ENCODE measurements around the gene NDUFC1. TPM values are rescaled to one million over a fixed set of nuclear protein-coding genes. Genes with fewer than 3 reads are reported as not detected.

Gene NDUFC1
- total and polyA plus RNA-seq, 9 of the 15 experiments (the other 6 are each of a cell fraction or from before 2014, with no cell fraction given): 58.9 to 378 (median 120) TPM

GRCh38 chr4:139301113-139301820 is 1.0 kb downstream of the NDUFC1 start, which contains the start of gene NAA15 (continued):
- TF ChIP-seq CREB3L1 (IDR thresholded peaks at IDR 0.05; ENCODE audit: borderline replicate concordance, low read depth) (peak; percentile 48; the same call in 1 of the 2 replicates), ZNF586 (CRISPR knock-in tag; conservative IDR thresholded peaks at IDR 0.05) (no peak), ZHX1 (conservative IDR thresholded peaks at IDR 0.05; ENCODE audit: low read length) (0 out of 2 replicates have a peak, but pooled peaks have one; percentile 30), MEIS2 (IDR thresholded peaks at IDR 0.05; ENCODE audit: partially characterized antibody) (peak; percentile 69), SMARCA4 (IDR thresholded peaks at IDR 0.05) (no peak), NR2C2 (CRISPR knock-in tag; IDR thresholded peaks at IDR 0.05) (peak; percentile 97), NR2C2 (tag; IDR thresholded peaks at IDR 0.05) (peak; percentile 99), SAFB (IDR thresholded peaks at IDR 0.05; ENCODE audit: borderline replicate concordance, low read depth, low read length) (peak; percentile 14; the same call in 1 of the 2 replicates), SIRT6 (IDR thresholded peaks at IDR 0.05; ENCODE audit: low read depth, low read length) (no peak), CHD1 (IDR thresholded peaks at IDR 0.05; ENCODE audit: low read length) (no peak), LCOR (CRISPR knock-in tag; IDR thresholded peaks at IDR 0.05) (peak; percentile 66), RAD51 (IDR thresholded peaks at IDR 0.05; ENCODE audit: borderline replicate concordance, low read depth) (peak; percentile 55; the same call in 1 of the 2 replicates), HMG20B (CRISPR knock-in tag; IDR thresholded peaks at IDR 0.05) (no peak)
- TF ChIP-seq, protein P1, sequence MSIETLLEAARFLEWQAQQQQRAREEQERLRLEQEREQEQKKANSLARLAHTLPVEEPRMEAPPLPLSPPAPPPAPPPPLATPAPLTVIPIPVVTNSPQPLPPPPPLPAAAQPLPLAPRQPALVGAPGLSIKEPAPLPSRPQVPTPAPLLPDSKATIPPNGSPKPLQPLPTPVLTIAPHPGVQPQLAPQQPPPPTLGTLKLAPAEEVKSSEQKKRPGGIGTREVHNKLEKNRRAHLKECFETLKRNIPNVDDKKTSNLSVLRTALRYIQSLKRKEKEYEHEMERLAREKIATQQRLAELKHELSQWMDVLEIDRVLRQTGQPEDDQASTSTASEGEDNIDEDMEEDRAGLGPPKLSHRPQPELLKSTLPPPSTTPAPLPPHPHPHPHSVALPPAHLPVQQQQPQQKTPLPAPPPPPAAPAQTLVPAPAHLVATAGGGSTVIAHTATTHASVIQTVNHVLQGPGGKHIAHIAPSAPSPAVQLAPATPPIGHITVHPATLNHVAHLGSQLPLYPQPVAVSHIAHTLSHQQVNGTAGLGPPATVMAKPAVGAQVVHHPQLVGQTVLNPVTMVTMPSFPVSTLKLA (conservative IDR thresholded peaks at IDR 0.05): peak; percentile 89 to 95
- TF ChIP-seq, protein P2, sequence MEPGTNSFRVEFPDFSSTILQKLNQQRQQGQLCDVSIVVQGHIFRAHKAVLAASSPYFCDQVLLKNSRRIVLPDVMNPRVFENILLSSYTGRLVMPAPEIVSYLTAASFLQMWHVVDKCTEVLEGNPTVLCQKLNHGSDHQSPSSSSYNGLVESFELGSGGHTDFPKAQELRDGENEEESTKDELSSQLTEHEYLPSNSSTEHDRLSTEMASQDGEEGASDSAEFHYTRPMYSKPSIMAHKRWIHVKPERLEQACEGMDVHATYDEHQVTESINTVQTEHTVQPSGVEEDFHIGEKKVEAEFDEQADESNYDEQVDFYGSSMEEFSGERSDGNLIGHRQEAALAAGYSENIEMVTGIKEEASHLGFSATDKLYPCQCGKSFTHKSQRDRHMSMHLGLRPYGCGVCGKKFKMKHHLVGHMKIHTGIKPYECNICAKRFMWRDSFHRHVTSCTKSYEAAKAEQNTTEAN (CRISPR knock-in tag; IDR thresholded peaks at IDR 0.05): no peak
- TF ChIP-seq, protein P3, sequence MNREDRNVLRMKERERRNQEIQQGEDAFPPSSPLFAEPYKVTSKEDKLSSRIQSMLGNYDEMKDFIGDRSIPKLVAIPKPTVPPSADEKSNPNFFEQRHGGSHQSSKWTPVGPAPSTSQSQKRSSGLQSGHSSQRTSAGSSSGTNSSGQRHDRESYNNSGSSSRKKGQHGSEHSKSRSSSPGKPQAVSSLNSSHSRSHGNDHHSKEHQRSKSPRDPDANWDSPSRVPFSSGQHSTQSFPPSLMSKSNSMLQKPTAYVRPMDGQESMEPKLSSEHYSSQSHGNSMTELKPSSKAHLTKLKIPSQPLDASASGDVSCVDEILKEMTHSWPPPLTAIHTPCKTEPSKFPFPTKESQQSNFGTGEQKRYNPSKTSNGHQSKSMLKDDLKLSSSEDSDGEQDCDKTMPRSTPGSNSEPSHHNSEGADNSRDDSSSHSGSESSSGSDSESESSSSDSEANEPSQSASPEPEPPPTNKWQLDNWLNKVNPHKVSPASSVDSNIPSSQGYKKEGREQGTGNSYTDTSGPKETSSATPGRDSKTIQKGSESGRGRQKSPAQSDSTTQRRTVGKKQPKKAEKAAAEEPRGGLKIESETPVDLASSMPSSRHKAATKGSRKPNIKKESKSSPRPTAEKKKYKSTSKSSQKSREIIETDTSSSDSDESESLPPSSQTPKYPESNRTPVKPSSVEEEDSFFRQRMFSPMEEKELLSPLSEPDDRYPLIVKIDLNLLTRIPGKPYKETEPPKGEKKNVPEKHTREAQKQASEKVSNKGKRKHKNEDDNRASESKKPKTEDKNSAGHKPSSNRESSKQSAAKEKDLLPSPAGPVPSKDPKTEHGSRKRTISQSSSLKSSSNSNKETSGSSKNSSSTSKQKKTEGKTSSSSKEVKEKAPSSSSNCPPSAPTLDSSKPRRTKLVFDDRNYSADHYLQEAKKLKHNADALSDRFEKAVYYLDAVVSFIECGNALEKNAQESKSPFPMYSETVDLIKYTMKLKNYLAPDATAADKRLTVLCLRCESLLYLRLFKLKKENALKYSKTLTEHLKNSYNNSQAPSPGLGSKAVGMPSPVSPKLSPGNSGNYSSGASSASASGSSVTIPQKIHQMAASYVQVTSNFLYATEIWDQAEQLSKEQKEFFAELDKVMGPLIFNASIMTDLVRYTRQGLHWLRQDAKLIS (CRISPR knock-in tag; IDR thresholded peaks at IDR 0.05): peak; percentile 83; the same call in 1 of the 2 replicates

Measured in K562 (cell line).